HCT116 (cell line): ENCODE data around the gene GTF3C2. TPM values are rescaled to one million over a fixed set of nuclear protein-coding genes. Genes with fewer than 3 reads are reported as not detected.
A peak's percentile ranks its signal among the peaks of the same experiment; 100 is the strongest.

Source experiments
- ATAC-seq: fragments of 200-7000 bp; cut with Tn5 transposase; 2 replicates; pipeline ENCODE4 v1.9.1; 2020; ENCODE audit warnings: mild to moderate bottlenecking, moderate library complexity
- BruUV-seq: library from RNA; stranded (reverse); fragments of 400-500 nt; replicated peaks from 2 replicates; lab custom pipeline; 2021; lab: Mats Ljungman, UMichigan
- CTCF ChIA-PET: fragments of 300-600 bp; sonication (Branson Sonifier 250); formaldehyde crosslinking; loops from one replicate; lab custom pipeline; 2021; ENCODE audit warnings: antibody characterized with exemption; lab: Charles Lee
- POLR2A ChIA-PET: fragments of 300-600, 350-600 bp; sonication (Branson Sonifier 250); formaldehyde crosslinking; loops from one replicate; lab custom pipeline; 2021; ENCODE audit warnings: antibody characterized with exemption; lab: Charles Lee
- RAD21 ChIA-PET, 2 experiments: fragments of 300-600 bp; sonication (Branson Sonifier 250); formaldehyde crosslinking; loops; one replicate each; lab custom pipeline; 2023; ENCODE audit warnings: low total read pairs in 2 of 2; ENCODE audit not compliant: uncharacterized antibody in 2 of 2, unreplicated experiment in 2 of 2, low non-redundant PET in 1 of 2; lab: Charles Lee
- DNase-seq: peaks from one replicate; pipeline ENCODE4 v3.0.0-alpha.2; 2010; ENCODE audit warnings: low read depth, low spot score
- H2AFZ ChIP-seq: fragments of 200-600 bp; shearing (Covaris generic), sonication (generic); 2 replicates; pipeline ENCODE4 v1.6.1; 2017; ENCODE audit warnings: low read depth, mixed run types, mixed read lengths, antibody characterized with exemption, low read length; ENCODE audit not compliant: poor library complexity, severe bottlenecking
- H3K27ac ChIP-seq: 2 replicates; pipeline ENCODE4 v1.5.1; 2012; ENCODE audit warnings: low read depth, low read length
- H3K27me3 ChIP-seq: fragments of 200-600 bp; sonication (generic); 2 replicates; pipeline ENCODE4 v1.6.1; 2016; ENCODE audit warnings: mixed run types, low read length, mixed read lengths; ENCODE audit not compliant: insufficient read depth
- H3K36me3 ChIP-seq, 2 experiments: fragments of 200-500 bp in 1 of 2; fragments of 200-600 bp in 1 of 2; sonication (Bioruptor generic) in 1 of 2; sonication (generic) in 1 of 2; 2 replicates each; pipeline versions ENCODE4 v1.5.1 to v1.6.1; 2014 to 2016; ENCODE audit warnings: low read length in 2 of 2, inconsistent platforms in 1 of 2, mixed read lengths in 1 of 2, mixed run types in 1 of 2; ENCODE audit not compliant: insufficient read depth in 2 of 2, control insufficient read depth in 1 of 2
- H3K4me1 ChIP-seq, 2 experiments: fragments of 200-600 bp in 1 of 2; sonication (generic) in 1 of 2; 2 replicates each; pipeline versions ENCODE4 v1.5.1 to v1.6.1; 2012 to 2017; ENCODE audit warnings: low read length in 2 of 2, inconsistent platforms in 1 of 2, mild to moderate bottlenecking in 1 of 2, mixed read lengths in 1 of 2, mixed run types in 1 of 2, moderate library complexity in 1 of 2; ENCODE audit not compliant: insufficient read depth in 2 of 2, control insufficient read depth in 1 of 2
- H3K4me2 ChIP-seq: fragments of 200-600 bp; sonication (generic); 2 replicates; pipeline ENCODE4 v1.6.1; 2017; ENCODE audit warnings: mixed run types, low read length, mixed read lengths
- H3K4me3 ChIP-seq, 2 experiments: fragments of 200-600 bp in 1 of 2; sonication (generic) in 1 of 2; replicated peaks in 1 of 2; 2 replicates each; pipeline ENCODE4 v1.5.1; 2011 to 2016; ENCODE audit warnings: low read length in 2 of 2, control low read depth in 1 of 2, low read depth in 1 of 2, mild to moderate bottlenecking in 1 of 2, mixed read lengths in 1 of 2, mixed run types in 1 of 2
- H3K79me2 ChIP-seq: fragments of 200-600 bp; sonication (generic); 2 replicates; pipeline ENCODE4 v1.6.1; 2017; ENCODE audit warnings: mild to moderate bottlenecking, mixed run types, low read length, moderate library complexity, mixed read lengths; ENCODE audit not compliant: insufficient read depth
- H3K9ac ChIP-seq: fragments of 200-600 bp; sonication (generic); 2 replicates; pipeline ENCODE4 v1.6.1; 2016; ENCODE audit warnings: low read length, mixed read lengths
- H3K9me2 ChIP-seq: fragments of 200-600 bp; sonication (generic), shearing (Covaris generic); 2 replicates; pipeline ENCODE4 v1.6.1; 2017; ENCODE audit warnings: mixed run types, mild to moderate bottlenecking, moderate library complexity; ENCODE audit not compliant: insufficient read depth
- H3K9me3 ChIP-seq, 2 experiments: fragments of 200-500 bp in 1 of 2; fragments of 200-600 bp in 1 of 2; sonication (Bioruptor generic) in 1 of 2; sonication (generic) in 1 of 2; 2 replicates each; pipeline ENCODE4 v1.6.1; 2014 to 2017; ENCODE audit warnings: low read length in 2 of 2, mixed read lengths in 2 of 2, inconsistent platforms in 1 of 2, low read depth in 1 of 2, mild to moderate bottlenecking in 1 of 2, mixed run types in 1 of 2, moderate library complexity in 1 of 2; ENCODE audit not compliant: control insufficient read depth in 1 of 2, insufficient read depth in 1 of 2
- H4K20me1 ChIP-seq: fragments of 200-600 bp; sonication (generic), shearing (Covaris generic); 2 replicates; pipeline ENCODE4 v1.6.1; 2017; ENCODE audit warnings: mixed run types, mild to moderate bottlenecking, moderate library complexity; ENCODE audit not compliant: insufficient read depth
- ELF1 ChIP-seq: IDR thresholded peaks from 2 replicates; pipeline ENCODE4 v1.6.1; 2012; ENCODE audit warnings: low read depth, borderline replicate concordance
- EZH2 ChIP-seq: fragments of 200-600 bp; sonication (generic); IDR thresholded peaks from 2 replicates; pipeline ENCODE4 v1.6.1; 2017; ENCODE audit warnings: antibody characterized with exemption, mixed run types
- EZH2phosphoT487 ChIP-seq: fragments of 200-600 bp; IDR thresholded peaks from 2 replicates; pipeline ENCODE4 v1.6.1; 2018; ENCODE audit warnings: antibody characterized with exemption, borderline replicate concordance
- JUND ChIP-seq: IDR thresholded peaks from 2 replicates; pipeline ENCODE4 v1.6.1; 2012
- POLR2A ChIP-seq: IDR thresholded peaks from 2 replicates; pipeline ENCODE4 v1.7.0; 2011; ENCODE audit warnings: borderline replicate concordance; ENCODE audit not compliant: insufficient read depth, insufficient read length; ENCODE audit errors: extremely low read depth
- POLR2AphosphoS5 ChIP-seq: IDR thresholded peaks from 2 replicates; pipeline ENCODE4 v1.6.1; 2011; ENCODE audit warnings: mild to moderate bottlenecking, low read depth, low read length, moderate library complexity
- RAD21 ChIP-seq: IDR thresholded peaks from 2 replicates; pipeline ENCODE4 v1.6.1; 2012; ENCODE audit warnings: low read depth, mild to moderate bottlenecking
- SP1 ChIP-seq: IDR thresholded peaks from 2 replicates; pipeline ENCODE4 v1.6.1; 2012; ENCODE audit warnings: low read depth
- SRF ChIP-seq: IDR thresholded peaks from 2 replicates; pipeline ENCODE4 v1.6.1; 2012; ENCODE audit warnings: low read depth
- YY1 ChIP-seq: IDR thresholded peaks from 2 replicates; pipeline ENCODE4 v1.6.1; 2011; ENCODE audit warnings: low read length, low read depth, moderate library complexity, mild to moderate bottlenecking; ENCODE audit not compliant: insufficient replicate concordance; ENCODE audit errors: extremely low read depth
- ZFX ChIP-seq: fragments of 450-650 bp; IDR thresholded peaks from 2 replicates; pipeline ENCODE4 v1.6.1; 2017
- ZNF274 ChIP-seq: fragments of 200-500 bp; sonication (Bioruptor generic); IDR thresholded peaks from 2 replicates; pipeline ENCODE4 v1.6.1; 2014; ENCODE audit warnings: mild to moderate bottlenecking, low read depth, low read length, inconsistent platforms
- intact Hi-C: fragments of 100-400 bp; cut with micrococcal nuclease; formaldehyde crosslinking; loops from 2 replicates; pipeline ENCODE4 v1.10.0; 2022
- total RNA-seq: library from RNA; stranded (reverse); gene quantifications from one replicate; pipeline ENCODE4 v1.2.1, GENCODE V29; 2021; ENCODE audit not compliant: unreplicated experiment
- TF ChIP-seq, protein P1 (sequence below): IDR thresholded peaks from 2 replicates; pipeline ENCODE4 v1.6.1; 2012
- TF ChIP-seq, protein P2 (sequence below), 3 experiments: fragments of 200-600 bp in 1 of 3; sonication (generic) in 1 of 3; IDR thresholded peaks in 2 of 3; conservative IDR thresholded peaks in 1 of 3; 2 replicates each; pipeline ENCODE4 v1.5.1; 2012 to 2017; ENCODE audit warnings: low read depth in 2 of 3, low read length in 2 of 3, antibody characterized with exemption in 1 of 3, borderline replicate concordance in 1 of 3, control low read depth in 1 of 3, mild to moderate bottlenecking in 1 of 3, mixed read lengths in 1 of 3, mixed run types in 1 of 3, moderate library complexity in 1 of 3; ENCODE audit not compliant: insufficient read depth in 1 of 3

Gene GTF3C2
- total RNA-seq, 1 experiment from 2014 or later, result 88.2 TPM

DNA sequence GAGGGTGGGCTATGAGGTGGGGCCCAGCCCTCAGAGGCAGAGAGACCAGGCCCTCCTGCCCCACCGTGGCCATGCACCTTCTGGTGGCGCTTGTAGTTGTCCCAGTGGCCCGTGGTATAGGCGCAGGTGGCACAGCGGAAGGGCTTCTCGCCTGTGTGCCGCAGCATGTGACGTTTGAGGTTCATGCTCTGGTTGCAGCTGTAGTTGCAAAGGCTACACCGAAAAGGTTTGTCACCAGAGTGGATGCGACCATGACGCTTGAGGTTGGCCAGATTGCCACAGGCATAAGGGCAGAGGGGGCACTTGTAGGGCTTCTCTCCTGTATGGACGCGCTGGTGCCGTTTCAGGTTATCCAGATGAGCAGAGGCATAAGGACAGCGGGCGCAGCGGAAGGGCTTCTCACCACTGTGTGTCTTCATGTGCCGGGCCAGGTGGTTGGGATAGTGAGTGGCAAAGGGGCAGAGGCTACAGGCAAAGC is 21.1 kb upstream of the GTF3C2 start:
- Histone ChIP-seq H3K4me2 (no peak overlapping the region), H2AFZ (no peak overlapping the region), H3K4me3 (no peak overlapping the region), H3K9me2 (no peaks in the 10 kb centered on the region), H3K27ac (peak overlapping the region; percentile 2; the same call in 1 of the 2 replicates), H3K79me2 (peaks cover 23% of the 10 kb centered on the region), H3K36me3 (peaks cover 23 to 56% of the 10 kb centered on the region in 2 experiments; a peak in 3 of 4 replicates), H3K9ac (no peak overlapping the region), H3K27me3 (no peaks in the 10 kb centered on the region), H3K9me3 (no peaks in the 10 kb centered on the region), H3K4me1 (peaks cover 3 to 31% of the 10 kb centered on the region in 2 experiments; a peak in 3 of 4 replicates), H4K20me1 (no peaks in the 10 kb centered on the region)
- ChIA-PET RAD21 (no interaction called here), POLR2A (no interaction called here), CTCF (no interaction called here)
- ATAC-seq (no peak), DNase-seq (no peak)
- peak; percentile 32 for TF ChIP-seq POLR2A
- TF ChIP-seq EZH2, result no peak
- TF ChIP-seq POLR2AphosphoS5, result peak; percentile 51; the same call in 1 of the 2 replicates
- intact Hi-C loops, result no loop called here
- no TSS peak for BruUV-seq

DNA sequence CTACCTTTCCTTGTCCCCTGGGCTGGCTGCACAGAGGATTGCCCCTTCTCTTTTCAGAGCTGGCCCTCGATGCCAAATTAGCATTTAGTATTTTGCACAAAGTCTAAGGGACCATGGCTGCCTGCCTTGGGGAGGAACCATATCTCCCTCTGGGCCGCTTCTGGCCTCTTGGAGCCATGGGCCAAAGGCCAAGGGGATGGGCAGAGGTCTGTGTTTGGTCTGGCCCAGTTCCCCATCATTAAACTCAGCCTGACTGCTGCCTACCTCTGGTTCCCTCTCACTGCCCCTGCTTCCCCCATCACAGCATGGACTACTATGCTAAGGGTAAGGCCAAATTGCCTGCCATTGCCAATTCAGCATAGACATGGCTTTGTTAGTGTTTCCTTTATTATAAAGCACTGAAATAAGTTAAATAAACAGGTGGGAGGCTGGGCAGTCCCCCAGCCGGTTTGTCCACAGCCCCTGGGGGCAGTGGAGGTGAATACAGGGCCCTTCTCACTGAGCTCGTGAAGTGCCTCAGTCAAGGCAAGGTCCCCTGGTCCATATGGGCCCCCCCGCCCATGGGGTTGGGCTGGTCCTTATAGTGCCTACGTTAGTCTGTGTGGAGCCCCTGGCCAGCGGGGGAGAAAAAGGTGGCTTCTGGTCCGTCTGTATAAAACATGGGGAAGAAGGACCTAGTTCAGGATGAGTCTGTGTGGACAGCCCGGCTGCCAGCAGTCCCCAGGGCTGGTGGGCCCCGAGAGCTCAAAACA is 20.5 kb upstream of the GTF3C2 start:
- BruUV-seq, result no TSS peak
- H3K9me2 ChIP-seq, result no peaks in the 10 kb centered on the region
- POLR2A ChIA-PET, result no interaction called here
- CTCF ChIA-PET, result no interaction called here
- no peak overlapping the region for H3K4me2 ChIP-seq
- peaks cover 6 to 36% of the 10 kb centered on the region in 2 experiments; a peak in 3 of 4 replicates for H3K4me1 ChIP-seq
- H3K36me3 ChIP-seq, result peaks cover 24 to 55% of the 10 kb centered on the region in 2 experiments; a peak in 3 of 4 replicates
- no peak for DNase-seq
- H3K9me3 ChIP-seq, result no peaks in the 10 kb centered on the region
- H3K27me3 ChIP-seq, result no peaks in the 10 kb centered on the region
- H2AFZ ChIP-seq, result no peak overlapping the region
- intact Hi-C loops, result no loop called here
- no peaks in the 10 kb centered on the region for H4K20me1 ChIP-seq
- no peak for ATAC-seq
- peak overlapping the region; percentile 2; the same call in 1 of the 2 replicates for H3K27ac ChIP-seq
- H3K79me2 ChIP-seq, result peaks cover 29% of the 10 kb centered on the region
- no peak overlapping the region for H3K4me3 ChIP-seq
- H3K9ac ChIP-seq, result no peak overlapping the region
- RAD21 ChIA-PET, result interaction anchor here in 1 of 2 experiments (0.6 kb wide), 1 partner anchor 9 kb away, joined by 3 read pairs; no protein-coding TSS in a partner anchor
- no peak for TF ChIP-seq POLR2A
- no peak for TF ChIP-seq ELF1
- no peak for TF ChIP-seq JUND
- TF ChIP-seq ZFX, result no peak
- TF ChIP-seq, protein P1, sequence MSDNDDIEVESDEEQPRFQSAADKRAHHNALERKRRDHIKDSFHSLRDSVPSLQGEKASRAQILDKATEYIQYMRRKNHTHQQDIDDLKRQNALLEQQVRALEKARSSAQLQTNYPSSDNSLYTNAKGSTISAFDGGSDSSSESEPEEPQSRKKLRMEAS, result no peak
- no peak for TF ChIP-seq SRF
- no peak for TF ChIP-seq YY1
- TF ChIP-seq RAD21, result no peak
- TF ChIP-seq, protein P2, sequence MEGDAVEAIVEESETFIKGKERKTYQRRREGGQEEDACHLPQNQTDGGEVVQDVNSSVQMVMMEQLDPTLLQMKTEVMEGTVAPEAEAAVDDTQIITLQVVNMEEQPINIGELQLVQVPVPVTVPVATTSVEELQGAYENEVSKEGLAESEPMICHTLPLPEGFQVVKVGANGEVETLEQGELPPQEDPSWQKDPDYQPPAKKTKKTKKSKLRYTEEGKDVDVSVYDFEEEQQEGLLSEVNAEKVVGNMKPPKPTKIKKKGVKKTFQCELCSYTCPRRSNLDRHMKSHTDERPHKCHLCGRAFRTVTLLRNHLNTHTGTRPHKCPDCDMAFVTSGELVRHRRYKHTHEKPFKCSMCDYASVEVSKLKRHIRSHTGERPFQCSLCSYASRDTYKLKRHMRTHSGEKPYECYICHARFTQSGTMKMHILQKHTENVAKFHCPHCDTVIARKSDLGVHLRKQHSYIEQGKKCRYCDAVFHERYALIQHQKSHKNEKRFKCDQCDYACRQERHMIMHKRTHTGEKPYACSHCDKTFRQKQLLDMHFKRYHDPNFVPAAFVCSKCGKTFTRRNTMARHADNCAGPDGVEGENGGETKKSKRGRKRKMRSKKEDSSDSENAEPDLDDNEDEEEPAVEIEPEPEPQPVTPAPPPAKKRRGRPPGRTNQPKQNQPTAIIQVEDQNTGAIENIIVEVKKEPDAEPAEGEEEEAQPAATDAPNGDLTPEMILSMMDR (IDR thresholded peaks at IDR 0.05 in 2 of 3, conservative IDR thresholded peaks at IDR 0.05 in 1 of 3; ENCODE audit: borderline replicate concordance in 1 of 3, insufficient read depth in 1 of 3, low read depth in 2 of 3, low read length in 2 of 3), result no peak
- no peak for TF ChIP-seq EZH2phosphoT487
- no peak for TF ChIP-seq SP1
- no peak for TF ChIP-seq POLR2AphosphoS5
- TF ChIP-seq ZNF274, result no peak
